PC-9 (cell line): ENCODE results near the gene MKRN3. TPM values are rescaled to one million over a fixed set of nuclear protein-coding genes. Genes with fewer than 3 reads are reported as not detected.
A peak's percentile ranks its signal among the peaks of the same experiment; 100 is the strongest.

Source experiments
- BruUV-seq: library from RNA; stranded (reverse); fragments of 400-500 nt; replicated peaks from 2 replicates; lab custom pipeline; 2021; lab: Mats Ljungman, UMichigan
- CTCF ChIA-PET: fragments of 300-600 bp; sonication (Branson Sonifier 250); formaldehyde crosslinking; loops from one replicate; lab custom pipeline; 2022; ENCODE audit warnings: antibody characterized with exemption; lab: Charles Lee
- POLR2A ChIA-PET: fragments of 300-600 bp; sonication (Branson Sonifier 250); formaldehyde crosslinking; loops from one replicate; lab custom pipeline; 2022; ENCODE audit warnings: antibody characterized with exemption; ENCODE audit not compliant: unreplicated experiment; lab: Charles Lee
- DNase-seq, 2 experiments: peaks; one replicate each; pipeline versions ENCODE4 v3.0.0 to v3.0.0-alpha.2; 2015 to 2022; ENCODE audit warnings: mixed read lengths in 1 of 2
- H2AFZ ChIP-seq: fragments of 200-600 bp; sonication (generic); 2 replicates; pipeline ENCODE4 v1.8.1; 2017; ENCODE audit warnings: antibody characterized with exemption
- H3F3A ChIP-seq: fragments of 200-600 bp; sonication (generic); 2 replicates; pipeline ENCODE4 v1.8.1; 2017; ENCODE audit warnings: antibody characterized with exemption, mild to moderate bottlenecking, low read depth; ENCODE audit not compliant: insufficient read depth
- H3K27ac ChIP-seq: fragments of 200-600 bp; sonication (generic); 2 replicates; pipeline ENCODE4 v1.6.1; 2016; ENCODE audit warnings: mixed run types
- H3K27me3 ChIP-seq: fragments of 200-600 bp; sonication (generic); 2 replicates; pipeline ENCODE4 v1.6.1; 2016; ENCODE audit warnings: low read depth, mixed run types; ENCODE audit not compliant: insufficient read depth
- H3K36me3 ChIP-seq: fragments of 200-600 bp; sonication (generic); 2 replicates; pipeline ENCODE4 v1.6.1; 2016; ENCODE audit warnings: low read depth, mixed run types
- H3K4me1 ChIP-seq: fragments of 200-600 bp; sonication (generic); replicated peaks from 2 replicates; pipeline ENCODE4 v1.6.1; 2016; ENCODE audit warnings: mixed run types; ENCODE audit not compliant: insufficient read depth
- H3K4me2 ChIP-seq: fragments of 200-600 bp; sonication (generic); 2 replicates; pipeline ENCODE4 v1.6.1; 2017; ENCODE audit warnings: mixed run types
- H3K4me3 ChIP-seq: fragments of 200-600 bp; sonication (generic); 2 replicates; pipeline ENCODE4 v1.6.1; 2016; ENCODE audit warnings: mixed run types
- H3K79me2 ChIP-seq: fragments of 200-600 bp; sonication (generic); 2 replicates; pipeline ENCODE4 v1.6.1; 2017; ENCODE audit warnings: low read depth, mixed run types
- H3K9me2 ChIP-seq: fragments of 200-600 bp; sonication (generic); 2 replicates; pipeline ENCODE4 v1.8.1; 2017; ENCODE audit warnings: mild to moderate bottlenecking; ENCODE audit not compliant: insufficient read depth
- H3K9me3 ChIP-seq: fragments of 200-600 bp; sonication (generic); 2 replicates; pipeline ENCODE4 v1.8.1; 2016; ENCODE audit warnings: low read depth; ENCODE audit not compliant: insufficient read depth
- H4K20me1 ChIP-seq: fragments of 200-600 bp; sonication (generic); 2 replicates; pipeline ENCODE4 v1.8.1; 2017; ENCODE audit not compliant: insufficient read depth
- CTCF ChIP-seq: fragments of 200-600 bp; sonication (generic); conservative IDR thresholded peaks from 2 replicates; pipeline ENCODE4 v1.6.1; 2017; ENCODE audit warnings: mixed run types, antibody characterized with exemption, mild to moderate bottlenecking, moderate library complexity
- EZH2 ChIP-seq: fragments of 200-600 bp; sonication (generic); IDR thresholded peaks from 2 replicates; pipeline ENCODE4 v1.8.0; 2017; ENCODE audit warnings: antibody characterized with exemption, low read depth
- intact Hi-C: fragments of 100-400 bp; cut with micrococcal nuclease; formaldehyde crosslinking; loops from one replicate; pipeline ENCODE4 v1.10.0; 2022; ENCODE audit not compliant: unreplicated experiment
- total RNA-seq: library from RNA; stranded (reverse); gene quantifications from 2 replicates; pipeline ENCODE4 v1.2.3, GENCODE V29; 2021

MKRN3 gene
- total RNA-seq, 1 experiment from 2014 or later = 26.1 TPM

GRCh38 chr15:23524816-23525215 is 40.7 kb upstream of the MKRN3 start:
- H3K27me3 ChIP-seq = peaks cover 6% of the 10 kb centered on the region; the same call in 1 of the 2 replicates
- no peak overlapping the region for H3K4me2 ChIP-seq
- no peaks in the 10 kb centered on the region for H4K20me1 ChIP-seq
- H3K4me1 ChIP-seq = no peaks in the 10 kb centered on the region
- no peak overlapping the region for H3K4me3 ChIP-seq
- H3K9me2 ChIP-seq = no peaks in the 10 kb centered on the region
- BruUV-seq = no TSS peak
- H3K36me3 ChIP-seq = no peaks in the 10 kb centered on the region
- no peaks in the 10 kb centered on the region for H3K79me2 ChIP-seq
- intact Hi-C loops = no loop called here
- H3K27ac ChIP-seq = no peak overlapping the region
- H3F3A ChIP-seq = no peaks in the 10 kb centered on the region
- DNase-seq = no peak
- H3K9me3 ChIP-seq = no peaks in the 10 kb centered on the region
- ChIA-PET POLR2A (no interaction called here), CTCF (no interaction called here)
- TF ChIP-seq EZH2 = no peak
- TF ChIP-seq CTCF = no peak
- H2AFZ ChIP-seq = no peak overlapping the region

GRCh38 chr15:23529891-23530290 is 35.6 kb upstream of the MKRN3 start:
- intact Hi-C loops = loop anchor here (10.0 kb wide), 1 partner anchor 65 kb away; no protein-coding TSS in a partner anchor
- ChIA-PET CTCF (no interaction called here), POLR2A (no interaction called here)
- DNase-seq = no peak
- H3K36me3 ChIP-seq = no peaks in the 10 kb centered on the region
- H3K27me3 ChIP-seq = no peaks in the 10 kb centered on the region
- H3K9me3 ChIP-seq = no peaks in the 10 kb centered on the region
- no TSS peak for BruUV-seq
- H3K4me2 ChIP-seq = no peak overlapping the region
- H4K20me1 ChIP-seq = no peaks in the 10 kb centered on the region
- no peaks in the 10 kb centered on the region for H3F3A ChIP-seq
- H2AFZ ChIP-seq = no peak overlapping the region
- no peaks in the 10 kb centered on the region for H3K9me2 ChIP-seq
- H3K79me2 ChIP-seq = no peaks in the 10 kb centered on the region
- no peak overlapping the region for H3K4me3 ChIP-seq
- H3K27ac ChIP-seq = no peak overlapping the region
- H3K4me1 ChIP-seq = no peaks in the 10 kb centered on the region
- no peak for TF ChIP-seq EZH2
- no peak for TF ChIP-seq CTCF

GRCh38 chr15:23532024-23532423 is 33.5 kb upstream of the MKRN3 start:
- Histone ChIP-seq H3K4me3 (no peak overlapping the region), H3K4me2 (peak overlapping the region; percentile 26; the same call in 1 of the 2 replicates), H4K20me1 (no peaks in the 10 kb centered on the region), H2AFZ (no peak overlapping the region), H3K36me3 (no peaks in the 10 kb centered on the region), H3K9me3 (no peaks in the 10 kb centered on the region), H3F3A (no peaks in the 10 kb centered on the region), H3K27ac (no peak overlapping the region), H3K9me2 (no peaks in the 10 kb centered on the region), H3K4me1 (no peaks in the 10 kb centered on the region), H3K27me3 (no peaks in the 10 kb centered on the region), H3K79me2 (no peaks in the 10 kb centered on the region)
- intact Hi-C loops = loop anchor here (10.0 kb wide), 1 partner anchor 63 kb away; no protein-coding TSS in a partner anchor
- BruUV-seq = no TSS peak
- CTCF ChIA-PET = no interaction called here
- DNase-seq = peak in 1 of 2 experiments; percentile 67
- POLR2A ChIA-PET = no interaction called here
- no peak for TF ChIP-seq EZH2
- TF ChIP-seq CTCF = no peak
